Tibial artery (tissue), 4 donors: ENCODE measurements around the gene BACH1.

Source experiments
- DNase-seq, 2 donors: peaks; one replicate each; pipeline ENCODE4 v3.0.0-alpha.2; 2019
- H3K27ac ChIP-seq, 2 donors: fragments of 200-600 bp; sonication (generic) in 1 of 2; 1 replicate in 1 of 2; 2 replicates in 1 of 2; pipeline ENCODE4 v1.5.1; 2018 to 2019; ENCODE audit warnings: mild to moderate bottlenecking in 1 of 2
- H3K27me3 ChIP-seq, 2 donors: fragments of 200-600 bp; sonication (generic) in 1 of 2; one replicate each; pipeline versions ENCODE4 v1.5.1 to v1.6.0; 2016 to 2019
- H3K36me3 ChIP-seq, 3 donors: fragments of 200-600 bp; sonication (generic) in 2 of 3; one replicate each; pipeline ENCODE4 v1.5.1; 2016 to 2019; ENCODE audit warnings: mild to moderate bottlenecking in 2 of 3
- H3K4me1 ChIP-seq, 4 donors: fragments of 200-600 bp; sonication (generic) in 2 of 4; 1 replicate in 3 of 4; 2 replicates in 1 of 4; pipeline ENCODE4 v1.5.1; 2016 to 2019
- H3K4me3 ChIP-seq, 2 donors: fragments of 200-600 bp; sonication (generic) in 1 of 2; 1 replicate in 1 of 2; 2 replicates in 1 of 2; pipeline ENCODE4 v1.5.1; 2018 to 2019; ENCODE audit warnings: mild to moderate bottlenecking in 2 of 2
- H3K9me3 ChIP-seq, 3 donors: fragments of 200-600 bp; sonication (generic) in 1 of 3; one replicate each; pipeline ENCODE4 v1.5.1; 2016 to 2019
- intact Hi-C: fragments of 100-400 bp; cut with DNase I; formaldehyde crosslinking; loops from one replicate; pipeline ENCODE4 v1.15.0; 2023; ENCODE audit warnings: low total_unique reads
- TF ChIP-seq, protein P1 (sequence below), 2 experiments: fragments of 200-600 bp in 1 of 2; fragments of 450-650 bp in 1 of 2; IDR thresholded peaks; one replicate each; pipeline ENCODE4 v1.5.1; 2017 to 2019; ENCODE audit warnings: antibody characterized with exemption in 2 of 2, mild to moderate bottlenecking in 1 of 2, moderate library complexity in 1 of 2

BACH1 gene

GRCh38 chr21:29385934-29386520, 87.3 kb downstream of the BACH1 start:
- Histone ChIP-seq H3K9me3 (no peaks in the 10 kb centered on the region), H3K36me3 (no peaks in the 10 kb centered on the region), H3K4me1 (no peaks in the 10 kb centered on the region), H3K4me3 (no peak overlapping the region), H3K27me3 (no peaks in the 10 kb centered on the region), H3K27ac (no peak overlapping the region)
- no peak for DNase-seq
- intact Hi-C loops = no loop called here
- TF ChIP-seq, protein P1, sequence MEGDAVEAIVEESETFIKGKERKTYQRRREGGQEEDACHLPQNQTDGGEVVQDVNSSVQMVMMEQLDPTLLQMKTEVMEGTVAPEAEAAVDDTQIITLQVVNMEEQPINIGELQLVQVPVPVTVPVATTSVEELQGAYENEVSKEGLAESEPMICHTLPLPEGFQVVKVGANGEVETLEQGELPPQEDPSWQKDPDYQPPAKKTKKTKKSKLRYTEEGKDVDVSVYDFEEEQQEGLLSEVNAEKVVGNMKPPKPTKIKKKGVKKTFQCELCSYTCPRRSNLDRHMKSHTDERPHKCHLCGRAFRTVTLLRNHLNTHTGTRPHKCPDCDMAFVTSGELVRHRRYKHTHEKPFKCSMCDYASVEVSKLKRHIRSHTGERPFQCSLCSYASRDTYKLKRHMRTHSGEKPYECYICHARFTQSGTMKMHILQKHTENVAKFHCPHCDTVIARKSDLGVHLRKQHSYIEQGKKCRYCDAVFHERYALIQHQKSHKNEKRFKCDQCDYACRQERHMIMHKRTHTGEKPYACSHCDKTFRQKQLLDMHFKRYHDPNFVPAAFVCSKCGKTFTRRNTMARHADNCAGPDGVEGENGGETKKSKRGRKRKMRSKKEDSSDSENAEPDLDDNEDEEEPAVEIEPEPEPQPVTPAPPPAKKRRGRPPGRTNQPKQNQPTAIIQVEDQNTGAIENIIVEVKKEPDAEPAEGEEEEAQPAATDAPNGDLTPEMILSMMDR (IDR thresholded peaks at IDR 0.05) = no peak

GRCh38 chr21:29386803-29387202, 88.1 kb downstream of the BACH1 start:
- TF ChIP-seq, protein P1 (IDR thresholded peaks at IDR 0.05) = no peak
- no peaks in the 10 kb centered on the region for H3K36me3 ChIP-seq
- no peaks in the 10 kb centered on the region for H3K4me1 ChIP-seq
- H3K4me3 ChIP-seq = no peak overlapping the region
- H3K9me3 ChIP-seq = no peaks in the 10 kb centered on the region
- no peaks in the 10 kb centered on the region for H3K27me3 ChIP-seq
- DNase-seq = no peak
- H3K27ac ChIP-seq = no peak overlapping the region
- intact Hi-C loops = no loop called here

DNA sequence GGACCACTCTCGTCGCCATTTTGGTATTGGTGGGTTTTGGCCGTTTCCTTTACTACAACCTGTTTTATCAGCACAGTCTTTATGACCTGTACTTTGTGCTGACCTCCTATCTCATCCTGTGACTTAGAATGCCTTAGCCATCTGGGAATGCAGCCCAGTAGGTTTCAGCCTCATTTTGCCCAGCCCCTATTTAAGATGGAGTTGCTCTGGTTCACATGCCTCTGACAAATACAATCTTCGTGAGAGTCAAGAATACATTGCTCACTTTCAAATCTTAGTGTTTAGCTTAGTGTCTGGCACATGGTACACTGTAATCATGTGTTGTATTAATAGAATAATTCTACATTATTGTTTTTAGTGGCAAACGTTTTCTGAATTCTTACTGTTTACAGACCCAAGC, 88.9 kb downstream of the BACH1 start:
- TF ChIP-seq, protein P1 (IDR thresholded peaks at IDR 0.05) = no peak
- Histone ChIP-seq H3K4me1 (no peaks in the 10 kb centered on the region), H3K27ac (no peak overlapping the region), H3K27me3 (no peaks in the 10 kb centered on the region), H3K4me3 (no peak overlapping the region), H3K36me3 (no peaks in the 10 kb centered on the region), H3K9me3 (no peaks in the 10 kb centered on the region)
- intact Hi-C loops = no loop called here
- no peak for DNase-seq

GRCh38 chr21:29389136-29389535, 90.4 kb downstream of the BACH1 start:
- Histone ChIP-seq H3K9me3 (no peaks in the 10 kb centered on the region), H3K4me1 (no peaks in the 10 kb centered on the region), H3K27me3 (no peaks in the 10 kb centered on the region), H3K4me3 (no peak overlapping the region), H3K36me3 (no peaks in the 10 kb centered on the region), H3K27ac (no peak overlapping the region)
- intact Hi-C loops = no loop called here
- TF ChIP-seq, protein P1 (IDR thresholded peaks at IDR 0.05) = no peak
- no peak for DNase-seq

- intact Hi-C loops = no loop called here
Observed at GRCh38 chr21:29390778-29391177, 92.1 kb downstream of the BACH1 start.

More at GRCh38 chr21:29390778-29391177, 92.1 kb downstream of the BACH1 start:
- Histone ChIP-seq H3K9me3 (no peaks in the 10 kb centered on the region), H3K4me3 (no peak overlapping the region), H3K27ac (no peak overlapping the region), H3K27me3 (no peaks in the 10 kb centered on the region), H3K36me3 (no peaks in the 10 kb centered on the region), H3K4me1 (no peaks in the 10 kb centered on the region)
- DNase-seq = no peak
- TF ChIP-seq, protein P1 (IDR thresholded peaks at IDR 0.05) = no peak
